ENCODE results near the gene ZBTB48.
A peak's percentile ranks its signal among the peaks of the same experiment; 100 is the strongest.
"Not testable (repeated sequence)": the region's sequence is repeated elsewhere in the genome, so short reads cannot be mapped to it uniquely, and the experiment has no call there.

Gene ZBTB48

DNA sequence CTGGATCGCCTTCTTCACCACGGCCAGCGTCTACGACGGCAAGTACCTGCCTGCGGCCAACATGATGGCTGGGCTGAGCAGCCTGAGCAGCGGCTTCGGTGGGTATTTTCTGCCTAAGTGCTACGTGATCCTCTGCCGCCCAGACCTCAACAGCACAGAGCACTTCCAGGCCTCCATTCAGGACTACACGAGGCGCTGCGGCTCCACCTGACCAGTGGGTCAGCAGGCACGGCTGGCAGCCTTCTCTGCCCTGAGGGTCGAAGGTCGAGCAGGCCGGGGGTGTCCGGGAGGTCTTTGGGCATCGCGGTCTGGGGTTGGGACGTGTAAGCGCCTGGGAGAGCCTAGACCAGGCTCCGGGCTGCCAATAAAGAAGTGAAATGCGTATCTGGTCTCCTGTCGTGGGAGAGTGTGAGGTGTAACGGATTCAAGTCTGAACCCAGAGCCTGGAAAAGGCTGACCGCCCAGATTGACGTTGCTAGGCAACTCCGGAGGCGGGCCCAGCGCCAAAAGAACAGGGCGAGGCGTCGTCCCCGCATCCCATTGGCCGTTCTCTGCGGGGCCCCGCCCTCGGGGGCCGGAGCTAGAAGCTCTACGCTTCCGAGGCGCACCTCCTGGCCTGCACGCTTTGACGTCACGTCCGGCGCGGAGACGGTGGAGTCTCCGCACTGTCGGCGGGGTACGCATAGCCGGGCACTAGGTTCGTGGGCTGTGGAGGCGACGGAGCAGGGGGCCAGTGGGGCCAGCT is at the start of gene ZBTB48:
TSS of gene ZBTB48 (plus strand) at position 621 of the 745 bp plus-strand sequence. CDS start 616 bp downstream, outside the sequence.
- peak; percentile 99 for DNase-seq

DNA sequence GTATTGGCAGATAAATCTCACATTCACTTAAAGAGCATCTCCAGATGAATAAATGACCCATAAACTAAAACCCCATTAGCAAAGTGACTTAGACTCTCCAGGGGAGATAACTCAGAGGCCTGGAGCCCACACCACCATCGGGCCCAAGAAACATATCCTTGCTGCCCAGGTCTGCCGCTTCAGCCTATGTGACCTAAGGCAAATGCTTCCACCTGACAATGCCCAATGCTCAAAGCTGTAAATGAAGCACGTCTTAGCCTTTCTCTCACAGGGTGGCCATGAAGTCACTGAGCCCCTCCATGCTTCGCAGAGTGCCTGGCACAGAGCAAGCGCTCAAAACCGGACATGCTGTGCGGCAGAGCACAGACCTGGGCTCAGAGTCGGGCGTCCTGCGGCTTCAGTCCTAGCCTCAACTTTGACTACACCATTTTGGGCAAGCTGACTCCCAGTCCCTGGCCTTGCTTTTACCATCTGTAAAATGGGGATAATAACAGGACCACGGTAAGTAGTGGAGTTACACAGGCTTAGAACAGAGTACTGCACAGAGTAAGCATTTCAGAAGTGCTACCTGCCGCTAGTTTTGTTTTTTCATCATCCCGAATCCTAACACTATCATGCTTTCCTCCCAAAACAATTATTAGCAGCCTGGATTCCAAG is 49.2 kb upstream of the ZBTB48 start:
- no peak for DNase-seq

DNA sequence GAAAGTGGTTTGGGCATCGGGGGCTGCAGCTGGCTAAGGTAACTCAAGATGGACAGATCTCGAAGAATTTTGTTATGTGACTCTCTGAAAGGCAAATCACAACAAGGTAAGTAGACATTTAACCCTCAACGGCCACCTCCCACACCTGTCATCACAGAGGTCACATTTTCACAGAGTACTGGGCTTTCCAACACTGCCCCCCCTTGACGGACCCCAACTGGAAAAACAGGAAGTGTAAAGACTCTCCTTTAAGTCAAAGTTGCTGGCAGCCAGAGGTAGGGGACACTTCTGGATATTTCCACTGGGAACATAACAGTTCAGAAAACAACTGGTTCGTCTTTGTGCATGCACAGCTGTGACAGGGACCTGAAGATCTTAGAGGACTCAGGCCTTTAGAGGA is 47.8 kb upstream of the ZBTB48 start:
- no peak for DNase-seq

DNA sequence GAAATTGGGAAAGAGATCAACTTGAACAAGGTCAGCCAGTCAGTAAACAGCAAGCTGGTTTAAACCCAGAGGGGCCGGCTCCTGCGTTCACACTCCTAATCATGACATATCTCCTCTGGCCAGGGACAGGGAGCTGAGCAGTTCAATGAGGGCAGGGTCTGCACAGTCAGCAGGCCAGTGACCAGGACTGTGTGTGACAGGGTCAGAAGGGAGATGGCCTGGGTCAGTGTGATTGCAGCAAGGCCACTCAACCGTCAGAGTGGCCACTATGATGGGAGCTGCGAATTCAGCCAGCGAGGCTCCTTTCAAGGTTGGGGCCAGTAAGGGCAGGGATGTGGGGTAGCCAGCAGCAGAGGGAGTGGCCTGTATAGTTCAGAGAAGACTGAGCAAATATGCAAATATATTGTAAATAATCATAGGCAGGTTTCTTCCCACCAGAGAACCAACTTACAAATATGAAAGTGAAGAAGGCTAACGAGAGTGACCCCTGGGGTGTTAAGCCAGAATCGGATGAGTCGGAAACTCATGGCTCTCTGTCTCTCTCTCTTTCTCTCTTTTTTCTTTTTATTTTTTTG is 45.5 kb upstream of the ZBTB48 start:
- DNase-seq = no peak

DNA sequence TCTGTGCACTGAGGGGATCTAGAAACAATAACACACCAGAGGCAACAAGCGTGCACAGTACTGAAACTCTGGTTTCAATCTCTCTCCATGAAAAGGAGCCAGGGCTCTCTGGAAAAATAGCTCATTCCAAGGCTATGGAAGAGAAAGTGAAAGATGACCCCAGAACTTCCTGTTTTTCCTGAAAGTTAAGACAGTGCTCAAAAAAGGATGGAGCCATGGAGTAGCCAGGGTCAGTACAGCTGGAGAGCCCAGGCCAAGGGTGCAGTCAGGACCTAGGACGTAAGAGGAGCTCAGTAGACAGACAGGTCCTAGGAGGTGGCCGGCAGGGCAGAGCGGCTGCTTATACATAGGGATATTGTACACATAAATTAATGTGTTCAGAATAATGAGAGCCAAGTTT is 44.6 kb upstream of the ZBTB48 start:
- no peak for DNase-seq

DNA sequence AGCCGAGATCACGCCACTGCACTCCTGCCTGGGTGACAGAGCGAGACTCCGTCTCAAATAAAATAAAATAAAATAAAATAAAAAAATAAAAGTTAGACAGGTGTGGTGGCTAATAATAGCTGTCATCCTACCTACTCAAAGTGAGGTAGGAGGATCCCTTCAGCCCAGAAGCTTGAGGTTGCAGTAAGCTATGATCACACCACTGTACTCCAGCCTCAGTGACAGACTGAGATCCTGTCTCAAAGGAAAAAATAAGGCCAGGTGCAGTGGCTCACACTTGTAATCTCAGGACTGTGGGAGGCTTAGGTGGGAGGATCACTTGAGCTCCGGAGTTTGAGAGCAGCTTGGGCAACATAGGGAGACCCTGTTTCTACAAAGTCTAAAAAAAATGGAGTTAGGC is 43.5 kb upstream of the ZBTB48 start:
- DNase-seq = no peak

DNA sequence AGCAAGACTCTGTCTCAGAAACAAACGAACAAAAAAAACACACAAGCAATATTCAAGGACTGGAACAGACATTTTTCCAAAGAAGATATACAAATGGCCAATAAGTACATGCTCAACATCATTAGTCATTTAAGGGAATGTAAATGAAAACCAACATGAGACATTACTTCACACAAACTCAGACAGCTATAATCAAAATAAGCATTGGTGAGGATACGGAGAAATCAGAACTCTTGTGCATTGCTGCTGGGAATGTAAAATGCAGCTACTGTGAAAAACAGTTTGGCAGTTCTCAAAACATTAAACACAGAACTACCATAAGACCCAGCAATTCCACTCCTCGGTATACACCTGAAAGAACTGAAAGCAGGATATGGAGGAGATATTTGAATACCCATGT is 40.8 kb upstream of the ZBTB48 start:
- DNase-seq = no peak

DNA sequence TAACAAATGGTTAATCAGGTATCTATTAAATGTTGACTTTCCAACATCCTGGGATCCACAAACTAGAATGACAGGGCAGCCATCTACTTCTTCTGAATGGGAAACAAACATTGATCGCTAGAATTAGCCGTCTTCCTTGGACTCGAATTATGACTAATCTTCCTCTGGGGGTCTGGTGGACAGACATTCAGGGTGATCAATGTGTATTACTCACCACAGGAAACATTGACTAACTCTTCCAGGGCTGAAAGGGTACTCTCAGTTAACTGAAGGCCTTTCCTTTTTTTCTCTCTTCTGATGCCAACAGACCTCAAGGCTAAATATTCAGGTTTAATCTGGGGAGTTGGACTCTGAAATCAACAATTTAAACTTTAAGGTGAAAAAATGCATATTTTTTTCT is 35.0 kb upstream of the ZBTB48 start:
- DNase-seq = no peak

DNA sequence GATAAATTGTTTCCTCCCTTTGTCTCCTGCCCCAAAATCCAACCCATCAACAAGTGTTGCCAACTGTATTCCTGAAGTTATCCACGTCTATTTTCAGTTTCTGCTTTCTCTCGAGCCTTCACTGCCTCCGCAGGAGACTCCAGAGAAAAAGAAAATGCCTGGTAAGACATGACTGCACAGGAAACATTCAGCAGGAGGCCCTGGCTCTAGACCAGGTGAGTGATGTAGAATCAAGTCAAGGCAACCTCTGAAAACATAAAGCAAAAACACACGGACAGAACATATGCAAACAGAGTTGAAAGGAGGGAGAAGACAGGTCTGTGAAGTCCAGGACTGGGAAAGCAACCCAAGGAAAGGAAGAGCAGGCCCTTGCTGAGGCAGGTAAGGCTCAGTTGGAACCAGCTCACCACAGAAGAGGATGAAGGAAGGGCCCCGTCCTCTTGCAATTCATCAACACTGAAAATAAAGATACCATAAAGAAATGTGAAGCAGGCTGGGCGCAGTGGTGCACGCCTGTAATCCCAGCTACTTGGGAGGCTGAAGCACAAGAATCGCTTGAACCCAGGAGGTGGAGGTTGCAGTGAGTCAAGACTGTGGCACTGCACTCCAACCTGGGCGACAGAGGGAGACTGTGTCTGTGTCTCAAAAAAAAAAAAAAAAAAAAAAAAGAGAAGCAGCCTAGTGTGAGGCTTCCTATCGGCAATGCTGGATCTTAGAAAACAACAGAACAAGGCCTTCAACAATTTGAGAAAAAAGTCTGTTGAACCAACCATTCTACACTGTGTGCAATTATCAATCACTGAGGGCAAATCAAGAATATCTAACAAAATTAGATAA is 34.3 kb upstream of the ZBTB48 start:
- DNase-seq = no peak

DNA sequence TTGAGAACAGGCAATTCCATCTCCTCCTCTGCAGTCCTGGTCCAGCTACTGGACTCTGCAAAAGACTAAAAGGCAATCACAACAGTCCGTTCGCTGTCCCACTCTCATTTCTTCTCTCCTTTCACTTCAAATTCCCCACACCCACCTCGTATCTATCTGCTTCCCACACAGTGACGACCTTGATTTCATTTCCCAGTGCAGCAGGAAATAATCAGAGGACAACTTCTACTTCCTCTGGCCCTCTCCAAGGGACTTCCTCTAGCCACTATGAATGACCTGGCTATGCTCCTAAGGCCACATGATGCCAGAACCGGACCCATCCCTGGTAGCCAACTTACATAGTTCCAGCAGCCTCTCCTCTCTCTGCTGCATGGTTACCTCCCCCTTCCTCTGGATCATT is 33.5 kb upstream of the ZBTB48 start:
- no peak for DNase-seq

DNA sequence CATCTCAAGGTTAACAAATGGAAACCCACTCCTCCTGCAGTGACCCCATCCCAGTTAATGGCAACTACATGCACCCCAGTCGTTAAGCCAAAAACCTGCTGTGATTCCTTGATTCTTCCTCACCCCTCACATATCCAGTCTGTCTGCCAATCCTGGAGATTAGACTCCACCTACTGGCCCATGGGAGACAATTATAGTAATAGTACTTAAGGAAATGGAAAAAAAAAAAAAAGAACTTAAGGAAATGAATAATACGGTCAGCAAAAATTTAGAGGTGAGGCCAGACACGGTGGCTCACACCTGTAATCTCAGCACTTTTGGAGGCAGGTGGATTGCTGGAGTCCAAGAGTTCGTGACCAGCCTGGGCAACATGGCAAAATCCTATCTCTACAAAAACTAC is 32.5 kb upstream of the ZBTB48 start:
- DNase-seq = no peak

DNA sequence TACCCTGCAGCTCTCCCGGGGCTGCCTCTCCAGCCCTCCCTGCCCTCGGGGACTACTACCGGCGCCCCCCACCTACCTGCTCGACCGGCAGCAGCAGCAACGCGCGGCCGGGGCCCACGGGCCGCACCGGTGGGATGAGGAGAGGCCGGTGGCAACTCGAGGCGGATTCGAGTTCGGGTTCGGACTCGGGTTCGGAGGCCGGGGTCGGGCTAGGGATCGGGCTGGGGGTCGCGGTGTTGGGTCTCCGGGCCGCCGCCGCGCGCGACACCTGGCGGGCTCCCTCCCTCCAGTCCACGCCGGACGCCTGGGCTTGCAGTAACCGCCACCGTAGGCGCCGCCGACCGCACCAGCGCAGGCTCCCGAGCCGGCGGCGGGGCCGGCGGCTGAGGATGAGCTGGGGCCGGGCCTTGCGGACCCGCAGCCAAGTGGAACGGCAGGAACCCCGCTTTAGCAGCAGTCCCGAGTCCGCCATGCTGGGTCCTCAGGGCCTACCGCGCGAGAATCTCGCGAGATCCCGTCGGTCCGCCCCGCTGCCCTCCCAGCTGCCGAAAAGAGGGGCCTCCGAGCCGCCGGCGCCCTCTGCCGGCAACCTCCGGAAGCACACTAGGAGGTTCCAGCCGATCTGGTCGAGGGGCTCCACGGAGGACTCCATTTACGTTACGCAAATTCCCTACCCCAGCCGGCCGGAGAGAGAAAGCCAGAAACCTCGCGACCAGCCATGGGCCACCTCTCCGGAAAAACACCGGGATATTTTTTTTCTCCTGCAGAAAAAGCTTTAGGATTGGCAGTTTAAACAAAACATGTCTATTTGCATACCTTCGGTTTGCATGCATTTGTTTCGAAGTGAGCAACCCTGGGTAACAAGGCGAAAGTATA is 25.5 kb upstream of the ZBTB48 start, which contains the start of gene NOL9:
TSS of gene NOL9 (minus strand) at position 483 of the 876 bp plus-strand sequence. CDS start at position 472, 11 bp downstream.
- DNase-seq = peak; percentile 96

DNA sequence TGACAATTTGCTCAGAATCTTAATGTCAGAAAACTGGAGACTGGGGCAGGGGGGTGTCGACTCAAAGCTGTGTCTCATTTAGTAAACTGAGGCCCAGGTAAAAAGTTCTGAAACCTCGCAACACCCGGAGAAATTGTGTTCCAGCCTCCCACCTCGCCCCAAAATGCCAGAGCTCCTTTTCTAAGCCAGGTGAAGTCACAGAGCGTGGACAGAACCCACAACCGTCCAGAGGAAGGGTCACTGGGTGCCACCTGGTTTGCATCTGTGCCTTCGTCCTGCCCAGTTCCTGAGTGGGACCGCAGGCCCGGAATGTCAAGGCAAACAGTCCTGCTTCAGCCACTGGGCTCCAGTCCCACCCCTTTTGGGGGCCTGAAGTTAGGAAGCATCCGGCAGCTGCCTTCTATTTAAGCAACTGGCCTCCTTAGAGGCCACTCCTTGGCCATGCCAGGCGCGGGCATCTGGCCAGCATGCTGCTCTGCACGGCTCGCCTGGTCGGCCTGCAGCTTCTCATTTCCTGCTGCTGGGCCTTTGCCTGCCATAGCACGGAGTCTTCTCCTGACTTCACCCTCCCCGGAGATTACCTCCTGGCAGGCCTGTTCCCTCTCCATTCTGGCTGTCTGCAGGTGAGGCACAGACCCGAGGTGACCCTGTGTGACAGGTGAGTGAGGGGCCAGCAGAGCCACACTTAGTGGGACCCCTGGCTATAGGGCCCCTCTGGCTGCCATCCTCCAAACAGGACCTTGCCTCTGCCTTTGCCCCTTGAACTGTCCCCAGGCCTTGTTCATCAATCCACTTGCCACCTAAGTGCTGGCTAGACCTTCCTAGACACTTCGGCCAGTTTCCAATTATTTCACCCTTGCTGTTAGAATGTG is 24.7 kb upstream of the ZBTB48 start, which contains the start of gene TAS1R1:
TSS of gene TAS1R1 (plus strand) at position 401 of the 872 bp plus-strand sequence. CDS start at position 468, 67 bp downstream.
- no peak for DNase-seq

DNA sequence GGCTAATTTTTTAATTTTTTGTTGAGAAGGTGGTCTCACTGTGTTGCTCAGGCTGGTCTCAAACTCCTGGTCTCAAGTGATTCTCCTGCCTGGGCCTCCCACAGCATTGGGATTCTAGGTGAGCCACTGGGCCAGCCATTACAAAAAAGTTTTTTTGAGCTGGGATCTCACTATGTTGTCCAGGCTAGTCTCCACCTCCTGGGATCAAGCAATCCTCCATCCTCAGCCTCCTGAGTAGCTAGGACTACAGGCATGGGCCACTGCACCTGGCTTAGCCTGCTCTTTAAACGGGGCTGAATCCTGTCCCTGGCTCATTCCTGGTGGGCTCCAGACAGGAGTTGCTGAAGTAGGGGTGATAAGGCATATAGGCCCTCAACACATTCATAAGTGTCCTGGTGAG is 22.2 kb upstream of the ZBTB48 start:
- DNase-seq = no peak

DNA sequence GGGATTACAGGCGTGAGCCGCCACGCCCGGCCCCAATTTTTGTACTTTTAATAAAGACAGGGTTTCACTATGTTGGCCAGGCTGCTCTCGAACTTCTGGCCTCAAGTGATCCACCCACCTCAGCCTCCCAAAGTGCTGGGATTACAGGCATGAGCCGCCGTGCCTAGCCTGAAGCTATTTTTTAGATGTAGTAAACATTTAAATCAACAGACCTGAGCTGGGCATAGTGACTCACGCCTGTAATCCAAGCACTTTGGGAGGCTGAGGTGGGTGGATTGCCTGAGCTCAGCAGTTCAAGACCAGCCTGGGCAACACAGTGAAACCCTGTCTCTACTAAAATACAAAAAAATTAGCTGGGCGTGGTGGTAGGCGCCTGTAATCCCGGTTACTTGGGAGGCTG is 20.6 kb upstream of the ZBTB48 start:
- DNase-seq = not testable (repeated sequence)

DNA sequence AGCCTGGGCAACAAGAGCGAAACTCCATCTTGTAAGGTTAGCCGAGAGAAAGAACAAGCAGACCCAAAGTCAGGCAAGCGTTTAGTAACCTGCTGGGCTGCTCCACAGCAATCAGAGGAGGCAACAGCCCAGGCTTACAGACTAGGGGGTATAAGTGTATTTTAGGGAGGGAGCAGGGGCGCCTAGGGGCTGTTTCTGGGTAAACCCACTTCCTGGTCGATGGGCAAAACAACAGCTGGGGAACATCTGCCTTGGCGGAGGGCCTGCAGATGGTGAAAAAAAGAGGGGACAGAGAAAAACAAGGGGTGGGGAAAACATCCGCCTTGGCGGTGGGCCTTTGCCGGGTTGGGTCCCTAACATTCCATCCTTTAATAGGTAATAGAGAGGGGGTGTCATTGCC is 19.5 kb upstream of the ZBTB48 start:
- DNase-seq = no peak

DNA sequence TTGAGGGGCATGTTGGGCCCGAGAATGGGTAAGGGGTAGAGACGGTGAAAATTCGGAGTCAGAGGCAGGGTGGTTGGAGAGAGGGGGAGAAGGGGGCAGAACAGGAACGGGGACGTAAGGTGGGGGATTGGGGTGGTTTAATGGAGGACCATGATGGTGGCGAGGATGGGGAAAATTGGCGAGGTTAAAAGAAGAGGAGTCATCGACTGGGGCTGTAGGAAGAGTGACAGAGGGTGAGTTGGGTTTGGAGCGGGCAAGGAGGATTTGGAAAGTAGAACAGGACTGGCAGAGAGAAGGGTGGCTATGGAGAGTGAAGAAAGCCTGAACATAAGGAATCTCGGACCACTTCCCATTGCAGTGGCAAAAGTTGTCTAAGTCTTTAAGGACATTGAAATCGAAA is 10.8 kb upstream of the ZBTB48 start:
- DNase-seq = no peak

DNA sequence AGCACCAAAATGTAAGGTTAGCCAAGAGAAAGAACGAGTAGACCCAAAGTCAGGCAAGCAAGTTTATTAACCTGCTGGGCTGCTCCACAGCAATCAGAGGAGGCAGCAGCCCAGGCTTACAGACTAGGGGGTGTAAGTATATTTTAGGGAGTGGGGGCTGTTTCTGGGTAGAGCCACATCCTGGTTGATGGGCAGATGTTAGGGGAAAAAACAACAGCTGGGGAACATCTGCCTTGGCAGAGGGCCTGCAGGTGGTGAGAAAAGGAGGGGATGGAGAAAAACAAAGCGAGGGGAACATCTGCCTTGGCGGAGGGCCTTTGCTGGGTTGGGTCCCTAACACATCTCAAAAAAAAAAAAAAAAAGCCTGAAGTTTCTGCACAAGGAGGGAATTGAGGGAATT is 9.7 kb upstream of the ZBTB48 start:
- no peak for DNase-seq

DNA sequence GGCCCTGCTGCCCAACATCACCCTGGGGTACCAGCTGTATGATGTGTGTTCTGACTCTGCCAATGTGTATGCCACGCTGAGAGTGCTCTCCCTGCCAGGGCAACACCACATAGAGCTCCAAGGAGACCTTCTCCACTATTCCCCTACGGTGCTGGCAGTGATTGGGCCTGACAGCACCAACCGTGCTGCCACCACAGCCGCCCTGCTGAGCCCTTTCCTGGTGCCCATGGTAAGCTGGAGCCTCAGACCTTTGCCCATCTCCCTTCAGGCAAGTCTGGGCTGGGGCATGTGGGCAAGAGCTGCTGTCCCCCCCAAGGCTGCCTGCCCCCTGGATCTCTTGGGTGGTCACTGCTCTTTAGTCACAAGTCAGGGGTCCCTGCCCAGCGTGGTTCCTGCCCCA is 8.8 kb upstream of the ZBTB48 start:
- no peak for DNase-seq

DNA sequence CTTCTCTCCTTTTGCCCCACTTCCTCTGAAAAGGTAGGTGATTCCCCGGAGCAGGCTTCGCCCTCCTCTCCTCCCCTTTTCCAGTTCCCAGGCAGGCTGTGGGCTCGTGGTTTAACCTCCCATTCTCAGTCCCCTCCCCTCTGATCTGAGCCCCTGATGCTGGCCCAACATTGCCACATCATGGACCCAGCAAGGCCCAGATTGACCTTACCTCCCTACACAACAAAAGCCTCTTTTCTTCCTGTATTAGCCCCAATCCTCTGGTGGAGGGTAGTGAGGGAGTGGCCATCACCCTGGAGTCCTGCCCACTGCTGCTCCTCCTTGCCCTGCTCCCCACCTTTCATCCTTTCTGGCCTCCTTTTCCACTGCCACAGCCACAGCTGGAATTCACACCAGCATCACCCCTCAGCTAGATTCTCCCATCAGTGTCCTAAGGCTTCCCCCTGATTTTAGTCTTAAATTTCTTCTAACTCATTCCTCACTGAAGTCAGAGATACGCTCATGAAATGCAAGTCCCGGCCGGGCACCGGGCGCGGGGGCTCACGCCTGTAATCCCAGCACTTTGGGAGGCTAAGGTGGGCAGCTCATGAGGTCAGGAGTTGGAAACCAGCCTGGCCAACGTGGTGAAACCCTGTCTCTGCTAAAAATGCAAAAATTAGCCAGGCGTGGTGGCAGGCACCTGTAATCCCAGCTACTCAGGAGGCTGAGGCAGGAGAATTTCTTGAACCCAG is 7.0 kb upstream of the ZBTB48 start:
- peak; percentile 29 for DNase-seq
